ENCODE results near the gene SCN7A. TPM values are rescaled to one million over a fixed set of nuclear protein-coding genes. Genes with fewer than 3 reads are reported as not detected.

Gene SCN7A
- total and polyA plus RNA-seq, 2 of the 4 experiments (the other 2 are of a cell fraction): 0.39 to 0.90 TPM

DNA sequence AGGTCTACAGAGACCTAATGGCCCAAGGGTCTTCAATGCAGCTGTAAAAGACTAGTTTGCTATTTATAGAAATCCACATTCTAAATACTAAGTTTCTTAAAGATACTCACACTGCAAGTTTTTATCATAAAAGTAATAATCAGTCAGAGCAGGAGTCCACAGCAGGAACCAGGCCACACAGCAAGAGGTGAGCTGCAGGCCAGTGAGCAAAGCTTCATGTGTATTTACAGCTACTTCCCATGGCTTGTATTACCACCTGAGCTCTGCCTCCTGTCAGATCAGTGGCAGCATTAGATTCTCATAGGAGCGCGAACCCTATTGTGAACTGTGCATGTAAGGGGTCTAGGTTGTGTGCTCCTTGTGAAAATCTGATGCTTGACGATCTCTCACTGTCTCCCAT, 111.6 kb downstream of the SCN7A start:
- Histone ChIP-seq H3K56ac (ENCODE audit: extremely low read depth, insufficient read depth, low read length) (no peak overlapping the region), H2BK15ac (ENCODE audit: low read depth, low read length) (no peak overlapping the region), H3K4me2 (ENCODE audit: low read depth, low read length) (no peak overlapping the region), H3K27me3 (ENCODE audit: control insufficient read depth, insufficient read depth, low read length) (no peaks in the 10 kb centered on the region), H2BK120ac (ENCODE audit: low read depth, low read length) (no peak overlapping the region), H4K5ac (ENCODE audit: low read depth, low read length) (no peak overlapping the region), H2AK9ac (replicated peaks; ENCODE audit: low read depth, low read length, poor library complexity) (no peak overlapping the region), H3K9me3 (ENCODE audit: control insufficient read depth, insufficient read depth, low read length) (no peaks in the 10 kb centered on the region), H4K8ac (ENCODE audit: low read depth in 2 of 2, low read length in 2 of 2) (no peak overlapping the region), H3K4me3 (ENCODE audit: insufficient read depth, low read depth, low read length) (no peak overlapping the region), H4K91ac (ENCODE audit: insufficient read depth, low read depth, low read length) (no peak overlapping the region), H3K36me3 (ENCODE audit: control insufficient read depth, insufficient read depth, low read length) (no peaks in the 10 kb centered on the region), H2BK5ac (ENCODE audit: low read depth, low read length, poor library complexity, severe bottlenecking) (no peak overlapping the region), H3K4me1 (ENCODE audit: control insufficient read depth, insufficient read depth, low read length) (no peaks in the 10 kb centered on the region), H4K20me1 (ENCODE audit: insufficient read depth, low read length) (no peaks in the 10 kb centered on the region), H3K23ac (ENCODE audit: low read depth, low read length) (no peak overlapping the region), H3K18ac (ENCODE audit: low read depth, low read length) (no peak overlapping the region), H3K4ac (ENCODE audit: low read depth, low read length) (no peak overlapping the region), H3K9ac (ENCODE audit: low read depth, low read length) (no peak overlapping the region), H3K27ac (ENCODE audit: insufficient read depth, low read length) (no peak overlapping the region), H3K9me1 (ENCODE audit: insufficient read depth, low read length) (0 out of 2 replicates have a peak, but pooled peaks cover 2% of the 10 kb centered on the region), H2BK20ac (ENCODE audit: low read depth, low read length) (no peak overlapping the region), H2AFZ (replicated peaks; ENCODE audit: low read length, poor library complexity) (no peak overlapping the region), H3K79me1 (ENCODE audit: low read depth in 1 of 2, low read length in 2 of 2) (no peaks in the 10 kb centered on the region), H2AK5ac (ENCODE audit: low read depth, low read length) (no peak overlapping the region), H3K14ac (replicated peaks; ENCODE audit: low read depth, low read length) (no peak overlapping the region)
- in situ Hi-C loops (cut with MboI; ENCODE audit: low sequenced_read_pairs): loop anchor here (10.0 kb wide), 1 partner anchor 198 kb away; no protein-coding TSS in a partner anchor
- CTCF ChIA-PET: interaction anchor here (0.6 kb wide), 1 partner anchor 201 kb away, joined by 6 read pairs; no protein-coding TSS in a partner anchor
- DNase-seq (no peak), ATAC-seq (ENCODE audit: low read depth) (no peak)
- intact Hi-C loops (cut with micrococcal nuclease): no loop called here
- BruUV-seq (replicated peaks): no TSS peak
- dilution Hi-C loops (cut with HindIII; ENCODE audit: low sequenced_read_pairs, unreplicated experiment): no loop called here
- POLR2A ChIA-PET (ENCODE audit: unreplicated experiment): no interaction called here
- no peak for TF ChIP-seq MAFK (IDR thresholded peaks at IDR 0.05; ENCODE audit: low read depth, low read length)
- no peak for TF ChIP-seq MAZ (IDR thresholded peaks at IDR 0.05; ENCODE audit: borderline replicate concordance, low read depth, low read length)
- TF ChIP-seq, protein P1, sequence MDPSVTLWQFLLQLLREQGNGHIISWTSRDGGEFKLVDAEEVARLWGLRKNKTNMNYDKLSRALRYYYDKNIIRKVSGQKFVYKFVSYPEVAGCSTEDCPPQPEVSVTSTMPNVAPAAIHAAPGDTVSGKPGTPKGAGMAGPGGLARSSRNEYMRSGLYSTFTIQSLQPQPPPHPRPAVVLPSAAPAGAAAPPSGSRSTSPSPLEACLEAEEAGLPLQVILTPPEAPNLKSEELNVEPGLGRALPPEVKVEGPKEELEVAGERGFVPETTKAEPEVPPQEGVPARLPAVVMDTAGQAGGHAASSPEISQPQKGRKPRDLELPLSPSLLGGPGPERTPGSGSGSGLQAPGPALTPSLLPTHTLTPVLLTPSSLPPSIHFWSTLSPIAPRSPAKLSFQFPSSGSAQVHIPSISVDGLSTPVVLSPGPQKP (IDR thresholded peaks at IDR 0.05; ENCODE audit: borderline replicate concordance, low read depth, low read length): no peak
- TF ChIP-seq FOS (IDR thresholded peaks at IDR 0.05; ENCODE audit: low read depth, low read length): no peak
- no peak for TF ChIP-seq SMC3 (IDR thresholded peaks at IDR 0.05; ENCODE audit: low read depth, low read length)
- no peak for TF ChIP-seq CHD1 (IDR thresholded peaks at IDR 0.05; ENCODE audit: low read depth, low read length)
- WGBS, 2 experiments (ENCODE audit: extremely low coverage in 2 of 2, insufficient read length in 1 of 2): no CpG with 5 or more reads among the region's 3 CpGs
